ENCODE measurements around the gene BCL2L15. TPM values are rescaled to one million over a fixed set of nuclear protein-coding genes. Genes with fewer than 3 reads are reported as not detected.

BCL2L15 gene
- total RNA-seq, 1 experiment from 2014 or later: 0.09 TPM

GRCh38 chr1:113916974-113917373, 29.6 kb upstream of the BCL2L15 start:
- POLR2A ChIA-PET: no interaction called here
- Mint-ChIP-seq H3K27ac (ENCODE audit: unreplicated experiment) (no peak overlapping the region), H3K27me3 (ENCODE audit: insufficient read depth, unreplicated experiment) (no peaks in the 10 kb centered on the region), H3K4me3 (ENCODE audit: unreplicated experiment) (no peak overlapping the region), H3K9me3 (ENCODE audit: unreplicated experiment) (no peaks in the 10 kb centered on the region), H3K36me3 (ENCODE audit: insufficient read depth, unreplicated experiment) (no peaks in the 10 kb centered on the region), H3K4me1 (ENCODE audit: low read depth, unreplicated experiment) (no peaks in the 10 kb centered on the region)
- no TSS peak for BruUV-seq (replicated peaks)
- Histone ChIP-seq H3K4me1 (no peaks in the 10 kb centered on the region), H3K9me3 (no peaks in the 10 kb centered on the region), H3K4me3 (ENCODE audit: low read depth, low read length) (no peak overlapping the region), H3K36me3 (ENCODE audit: control insufficient read depth, insufficient read depth, low read length) (no peaks in the 10 kb centered on the region), H3K27me3 (replicated peaks; ENCODE audit: control insufficient read depth, insufficient read depth, low read length) (no peaks in the 10 kb centered on the region)
- TF ChIP-seq CTCF (IDR thresholded peaks at IDR 0.05; ENCODE audit: insufficient read depth in 1 of 2, low read depth in 1 of 2, low read length in 1 of 2, severe bottlenecking in 1 of 2, unreplicated experiment in 1 of 2): no peak
- intact Hi-C loops (cut with micrococcal nuclease; ENCODE audit: unreplicated experiment): no loop called here
- no peak for DNase-seq
- CTCF ChIA-PET: no interaction called here

- Mint-ChIP-seq H3K36me3 (ENCODE audit: insufficient read depth, unreplicated experiment) (no peaks in the 10 kb centered on the region), H3K4me3 (ENCODE audit: unreplicated experiment) (no peak overlapping the region), H3K27me3 (ENCODE audit: insufficient read depth, unreplicated experiment) (no peaks in the 10 kb centered on the region), H3K27ac (ENCODE audit: unreplicated experiment) (no peak overlapping the region), H3K9me3 (ENCODE audit: unreplicated experiment) (no peaks in the 10 kb centered on the region), H3K4me1 (ENCODE audit: low read depth, unreplicated experiment) (no peaks in the 10 kb centered on the region)
- intact Hi-C loops (cut with micrococcal nuclease; ENCODE audit: unreplicated experiment): no loop called here
- CTCF ChIA-PET: no interaction called here
- H3K36me3 ChIP-seq (ENCODE audit: control insufficient read depth, insufficient read depth, low read length): no peaks in the 10 kb centered on the region
- POLR2A ChIA-PET: no interaction called here
- H3K4me3 ChIP-seq (ENCODE audit: low read depth, low read length): no peak overlapping the region
- H3K27me3 ChIP-seq (replicated peaks; ENCODE audit: control insufficient read depth, insufficient read depth, low read length): no peaks in the 10 kb centered on the region
- TF ChIP-seq CTCF (IDR thresholded peaks at IDR 0.05; ENCODE audit: insufficient read depth in 1 of 2, low read depth in 1 of 2, low read length in 1 of 2, severe bottlenecking in 1 of 2, unreplicated experiment in 1 of 2): no peak
- no TSS peak for BruUV-seq (replicated peaks)
- no peak for DNase-seq
- H3K4me1 ChIP-seq: no peaks in the 10 kb centered on the region
- no peaks in the 10 kb centered on the region for H3K9me3 ChIP-seq
These were observed 26.7 kb upstream of the BCL2L15 start for GRCh38 chr1:113913887-113914664.

GRCh38 chr1:113913312-113913668, 25.9 kb upstream of the BCL2L15 start:
- POLR2A ChIA-PET: no interaction called here
- BruUV-seq (replicated peaks): no TSS peak
- Mint-ChIP-seq H3K4me3 (ENCODE audit: unreplicated experiment) (no peak overlapping the region), H3K9me3 (ENCODE audit: unreplicated experiment) (no peaks in the 10 kb centered on the region), H3K27me3 (ENCODE audit: insufficient read depth, unreplicated experiment) (no peaks in the 10 kb centered on the region), H3K36me3 (ENCODE audit: insufficient read depth, unreplicated experiment) (no peaks in the 10 kb centered on the region), H3K27ac (ENCODE audit: unreplicated experiment) (no peak overlapping the region), H3K4me1 (ENCODE audit: low read depth, unreplicated experiment) (no peaks in the 10 kb centered on the region)
- H3K9me3 ChIP-seq: no peaks in the 10 kb centered on the region
- no peak for DNase-seq
- no peaks in the 10 kb centered on the region for H3K27me3 ChIP-seq (replicated peaks; ENCODE audit: control insufficient read depth, insufficient read depth, low read length)
- TF ChIP-seq CTCF (IDR thresholded peaks at IDR 0.05; ENCODE audit: insufficient read depth in 1 of 2, low read depth in 1 of 2, low read length in 1 of 2, severe bottlenecking in 1 of 2, unreplicated experiment in 1 of 2): no peak
- CTCF ChIA-PET: interaction anchor here (0.5 kb wide), 1 partner anchor 49 kb away, joined by 5 read pairs; no protein-coding TSS in a partner anchor
- intact Hi-C loops (cut with micrococcal nuclease; ENCODE audit: unreplicated experiment): no loop called here
- no peaks in the 10 kb centered on the region for H3K36me3 ChIP-seq (ENCODE audit: control insufficient read depth, insufficient read depth, low read length)
- H3K4me1 ChIP-seq: no peaks in the 10 kb centered on the region
- no peak overlapping the region for H3K4me3 ChIP-seq (ENCODE audit: low read depth, low read length)

All from Caco-2 (cell line).